ENCODE measurements around the gene ACADS. TPM values are rescaled to one million over a fixed set of nuclear protein-coding genes. Genes with fewer than 3 reads are reported as not detected.
A peak's percentile ranks its signal among the peaks of the same experiment; 100 is the strongest.

ACADS gene
- total RNA-seq, 1 experiment from 2014 or later = 11.0 TPM

DNA sequence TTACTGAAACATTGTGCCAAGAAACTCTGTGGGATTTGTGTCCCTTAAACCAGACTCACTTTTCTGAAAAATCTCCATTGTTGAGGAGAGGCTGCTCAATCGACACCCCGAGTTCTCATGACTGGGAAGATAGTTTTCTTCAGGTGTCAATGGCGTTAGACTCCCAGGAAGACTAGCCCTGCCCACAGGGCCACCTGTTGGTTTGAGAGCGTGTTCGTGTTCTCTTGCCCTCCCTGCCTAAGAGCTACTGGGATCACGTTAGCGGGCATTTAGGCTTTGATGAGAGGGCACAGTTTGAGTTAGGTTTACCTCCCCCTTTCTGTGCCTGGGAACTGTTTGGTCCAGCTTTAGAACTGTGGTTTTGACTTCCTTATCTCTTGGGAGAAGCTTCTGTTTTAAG is 26.1 kb upstream of the ACADS start:
- Mint-ChIP-seq H3K9me3 (no peaks in the 10 kb centered on the region), H3K27ac (peak overlapping the region; percentile 57; the same call in 1 of the 2 replicates), H3K27me3 (ENCODE audit: low read depth) (no peaks in the 10 kb centered on the region), H3K36me3 (peaks cover 69% of the 10 kb centered on the region), H3K4me3 (no peak overlapping the region), H3K4me1 (peaks cover 5% of the 10 kb centered on the region)
- CTCF ChIA-PET = interaction anchor here (1.1 to 1.2 kb wide), 2 partner anchors 13 to 50 kb away, joined by 3 read pairs; partner anchors contain the start of gene MLEC
- POLR2A ChIA-PET = no interaction called here
- TF ChIP-seq ZNF423 (CRISPR knock-in tag; IDR thresholded peaks at IDR 0.05) (no peak), CREM (CRISPR knock-in tag; IDR thresholded peaks at IDR 0.05) (no peak), OVOL2 (CRISPR knock-in tag; IDR thresholded peaks at IDR 0.05; ENCODE audit: borderline replicate concordance) (no peak), SOX15 (CRISPR knock-in tag; IDR thresholded peaks at IDR 0.05) (no peak), ZNF317 (CRISPR knock-in tag; IDR thresholded peaks at IDR 0.05; ENCODE audit: borderline replicate concordance, low read depth) (no peak), NFE2L1 (CRISPR knock-in tag; IDR thresholded peaks at IDR 0.05) (no peak)
- TF ChIP-seq, protein P1, sequence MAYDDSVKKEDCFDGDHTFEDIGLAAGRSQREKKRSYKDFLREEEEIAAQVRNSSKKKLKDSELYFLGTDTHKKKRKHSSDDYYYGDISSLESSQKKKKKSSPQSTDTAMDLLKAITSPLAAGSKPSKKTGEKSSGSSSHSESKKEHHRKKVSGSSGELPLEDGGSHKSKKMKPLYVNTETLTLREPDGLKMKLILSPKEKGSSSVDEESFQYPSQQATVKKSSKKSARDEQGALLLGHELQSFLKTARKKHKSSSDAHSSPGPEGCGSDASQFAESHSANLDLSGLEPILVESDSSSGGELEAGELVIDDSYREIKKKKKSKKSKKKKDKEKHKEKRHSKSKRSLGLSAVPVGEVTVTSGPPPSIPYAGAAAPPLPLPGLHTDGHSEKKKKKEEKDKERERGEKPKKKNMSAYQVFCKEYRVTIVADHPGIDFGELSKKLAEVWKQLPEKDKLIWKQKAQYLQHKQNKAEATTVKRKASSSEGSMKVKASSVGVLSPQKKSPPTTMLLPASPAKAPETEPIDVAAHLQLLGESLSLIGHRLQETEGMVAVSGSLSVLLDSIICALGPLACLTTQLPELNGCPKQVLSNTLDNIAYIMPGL (CRISPR knock-in tag; IDR thresholded peaks at IDR 0.05) = no peak
- TF ChIP-seq, protein P2, sequence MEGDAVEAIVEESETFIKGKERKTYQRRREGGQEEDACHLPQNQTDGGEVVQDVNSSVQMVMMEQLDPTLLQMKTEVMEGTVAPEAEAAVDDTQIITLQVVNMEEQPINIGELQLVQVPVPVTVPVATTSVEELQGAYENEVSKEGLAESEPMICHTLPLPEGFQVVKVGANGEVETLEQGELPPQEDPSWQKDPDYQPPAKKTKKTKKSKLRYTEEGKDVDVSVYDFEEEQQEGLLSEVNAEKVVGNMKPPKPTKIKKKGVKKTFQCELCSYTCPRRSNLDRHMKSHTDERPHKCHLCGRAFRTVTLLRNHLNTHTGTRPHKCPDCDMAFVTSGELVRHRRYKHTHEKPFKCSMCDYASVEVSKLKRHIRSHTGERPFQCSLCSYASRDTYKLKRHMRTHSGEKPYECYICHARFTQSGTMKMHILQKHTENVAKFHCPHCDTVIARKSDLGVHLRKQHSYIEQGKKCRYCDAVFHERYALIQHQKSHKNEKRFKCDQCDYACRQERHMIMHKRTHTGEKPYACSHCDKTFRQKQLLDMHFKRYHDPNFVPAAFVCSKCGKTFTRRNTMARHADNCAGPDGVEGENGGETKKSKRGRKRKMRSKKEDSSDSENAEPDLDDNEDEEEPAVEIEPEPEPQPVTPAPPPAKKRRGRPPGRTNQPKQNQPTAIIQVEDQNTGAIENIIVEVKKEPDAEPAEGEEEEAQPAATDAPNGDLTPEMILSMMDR (IDR thresholded peaks at IDR 0.05) = no peak
- TF ChIP-seq, protein P3, sequence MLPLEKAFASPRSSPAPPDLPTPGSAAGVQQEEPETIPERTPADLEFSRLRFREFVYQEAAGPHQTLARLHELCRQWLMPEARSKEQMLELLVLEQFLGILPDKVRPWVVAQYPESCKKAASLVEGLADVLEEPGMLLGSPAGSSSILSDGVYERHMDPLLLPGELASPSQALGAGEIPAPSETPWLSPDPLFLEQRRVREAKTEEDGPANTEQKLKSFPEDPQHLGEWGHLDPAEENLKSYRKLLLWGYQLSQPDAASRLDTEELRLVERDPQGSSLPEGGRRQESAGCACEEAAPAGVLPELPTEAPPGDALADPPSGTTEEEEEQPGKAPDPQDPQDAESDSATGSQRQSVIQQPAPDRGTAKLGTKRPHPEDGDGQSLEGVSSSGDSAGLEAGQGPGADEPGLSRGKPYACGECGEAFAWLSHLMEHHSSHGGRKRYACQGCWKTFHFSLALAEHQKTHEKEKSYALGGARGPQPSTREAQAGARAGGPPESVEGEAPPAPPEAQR (CRISPR knock-in tag; IDR thresholded peaks at IDR 0.05) = no peak
- ATAC-seq = no peak
- no peak for DNase-seq (ENCODE audit: low spot score)

DNA sequence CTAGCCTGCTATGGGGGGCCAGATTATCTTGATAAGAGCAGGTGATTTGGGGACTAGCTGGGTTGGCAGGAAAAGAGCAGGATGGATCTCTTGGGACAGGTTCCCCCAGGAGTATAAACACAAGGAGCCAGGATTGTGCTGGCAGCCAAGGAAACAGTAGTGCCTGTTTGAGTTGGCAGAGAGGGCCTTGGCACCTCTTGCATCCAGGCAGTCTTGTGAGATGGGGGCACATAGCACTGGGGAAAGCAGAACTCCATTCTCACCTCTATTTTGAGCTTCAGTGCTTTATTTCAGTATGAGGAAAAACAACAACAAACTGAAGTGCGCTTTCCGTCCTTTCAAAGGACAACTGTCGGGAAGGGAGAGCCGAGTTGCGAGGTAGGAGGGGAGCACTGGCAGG is 24.7 kb upstream of the ACADS start:
- ChIA-PET CTCF (no interaction called here), POLR2A (no interaction called here)
- H3K27me3 Mint-ChIP-seq (ENCODE audit: low read depth) = no peaks in the 10 kb centered on the region
- peak overlapping the region; percentile 57 for H3K27ac Mint-ChIP-seq
- peaks cover 56% of the 10 kb centered on the region for H3K36me3 Mint-ChIP-seq
- DNase-seq (ENCODE audit: low spot score) (no peak), ATAC-seq (no peak)
- TF ChIP-seq, protein P4, sequence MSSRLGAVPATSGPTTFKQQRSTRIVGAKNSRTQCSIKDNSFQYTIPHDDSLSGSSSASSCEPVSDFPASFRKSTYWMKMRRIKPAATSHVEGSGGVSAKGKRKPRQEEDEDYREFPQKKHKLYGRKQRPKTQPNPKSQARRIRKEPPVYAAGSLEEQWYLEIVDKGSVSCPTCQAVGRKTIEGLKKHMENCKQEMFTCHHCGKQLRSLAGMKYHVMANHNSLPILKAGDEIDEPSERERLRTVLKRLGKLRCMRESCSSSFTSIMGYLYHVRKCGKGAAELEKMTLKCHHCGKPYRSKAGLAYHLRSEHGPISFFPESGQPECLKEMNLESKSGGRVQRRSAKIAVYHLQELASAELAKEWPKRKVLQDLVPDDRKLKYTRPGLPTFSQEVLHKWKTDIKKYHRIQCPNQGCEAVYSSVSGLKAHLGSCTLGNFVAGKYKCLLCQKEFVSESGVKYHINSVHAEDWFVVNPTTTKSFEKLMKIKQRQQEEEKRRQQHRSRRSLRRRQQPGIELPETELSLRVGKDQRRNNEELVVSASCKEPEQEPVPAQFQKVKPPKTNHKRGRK (CRISPR knock-in tag; IDR thresholded peaks at IDR 0.05; ENCODE audit: borderline replicate concordance) = no peak
- TF ChIP-seq, protein P2 (IDR thresholded peaks at IDR 0.05) = no peak
- TF ChIP-seq SOX15 (CRISPR knock-in tag; IDR thresholded peaks at IDR 0.05) = no peak
- TF ChIP-seq, protein P5, sequence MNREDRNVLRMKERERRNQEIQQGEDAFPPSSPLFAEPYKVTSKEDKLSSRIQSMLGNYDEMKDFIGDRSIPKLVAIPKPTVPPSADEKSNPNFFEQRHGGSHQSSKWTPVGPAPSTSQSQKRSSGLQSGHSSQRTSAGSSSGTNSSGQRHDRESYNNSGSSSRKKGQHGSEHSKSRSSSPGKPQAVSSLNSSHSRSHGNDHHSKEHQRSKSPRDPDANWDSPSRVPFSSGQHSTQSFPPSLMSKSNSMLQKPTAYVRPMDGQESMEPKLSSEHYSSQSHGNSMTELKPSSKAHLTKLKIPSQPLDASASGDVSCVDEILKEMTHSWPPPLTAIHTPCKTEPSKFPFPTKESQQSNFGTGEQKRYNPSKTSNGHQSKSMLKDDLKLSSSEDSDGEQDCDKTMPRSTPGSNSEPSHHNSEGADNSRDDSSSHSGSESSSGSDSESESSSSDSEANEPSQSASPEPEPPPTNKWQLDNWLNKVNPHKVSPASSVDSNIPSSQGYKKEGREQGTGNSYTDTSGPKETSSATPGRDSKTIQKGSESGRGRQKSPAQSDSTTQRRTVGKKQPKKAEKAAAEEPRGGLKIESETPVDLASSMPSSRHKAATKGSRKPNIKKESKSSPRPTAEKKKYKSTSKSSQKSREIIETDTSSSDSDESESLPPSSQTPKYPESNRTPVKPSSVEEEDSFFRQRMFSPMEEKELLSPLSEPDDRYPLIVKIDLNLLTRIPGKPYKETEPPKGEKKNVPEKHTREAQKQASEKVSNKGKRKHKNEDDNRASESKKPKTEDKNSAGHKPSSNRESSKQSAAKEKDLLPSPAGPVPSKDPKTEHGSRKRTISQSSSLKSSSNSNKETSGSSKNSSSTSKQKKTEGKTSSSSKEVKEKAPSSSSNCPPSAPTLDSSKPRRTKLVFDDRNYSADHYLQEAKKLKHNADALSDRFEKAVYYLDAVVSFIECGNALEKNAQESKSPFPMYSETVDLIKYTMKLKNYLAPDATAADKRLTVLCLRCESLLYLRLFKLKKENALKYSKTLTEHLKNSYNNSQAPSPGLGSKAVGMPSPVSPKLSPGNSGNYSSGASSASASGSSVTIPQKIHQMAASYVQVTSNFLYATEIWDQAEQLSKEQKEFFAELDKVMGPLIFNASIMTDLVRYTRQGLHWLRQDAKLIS (CRISPR knock-in tag; IDR thresholded peaks at IDR 0.05; ENCODE audit: borderline replicate concordance) = no peak
- H3K4me1 Mint-ChIP-seq = no peaks in the 10 kb centered on the region
- H3K9me3 Mint-ChIP-seq = no peaks in the 10 kb centered on the region
- no peak overlapping the region for H3K4me3 Mint-ChIP-seq

Data from WTC11 (cell line).